EH (cell line): ENCODE data around the gene EVX2.

Experiments
- DNase-seq: peaks from one replicate; pipeline ENCODE4 v3.0.0-alpha.2; 2015; ENCODE audit warnings: low read depth

Gene EVX2

DNA sequence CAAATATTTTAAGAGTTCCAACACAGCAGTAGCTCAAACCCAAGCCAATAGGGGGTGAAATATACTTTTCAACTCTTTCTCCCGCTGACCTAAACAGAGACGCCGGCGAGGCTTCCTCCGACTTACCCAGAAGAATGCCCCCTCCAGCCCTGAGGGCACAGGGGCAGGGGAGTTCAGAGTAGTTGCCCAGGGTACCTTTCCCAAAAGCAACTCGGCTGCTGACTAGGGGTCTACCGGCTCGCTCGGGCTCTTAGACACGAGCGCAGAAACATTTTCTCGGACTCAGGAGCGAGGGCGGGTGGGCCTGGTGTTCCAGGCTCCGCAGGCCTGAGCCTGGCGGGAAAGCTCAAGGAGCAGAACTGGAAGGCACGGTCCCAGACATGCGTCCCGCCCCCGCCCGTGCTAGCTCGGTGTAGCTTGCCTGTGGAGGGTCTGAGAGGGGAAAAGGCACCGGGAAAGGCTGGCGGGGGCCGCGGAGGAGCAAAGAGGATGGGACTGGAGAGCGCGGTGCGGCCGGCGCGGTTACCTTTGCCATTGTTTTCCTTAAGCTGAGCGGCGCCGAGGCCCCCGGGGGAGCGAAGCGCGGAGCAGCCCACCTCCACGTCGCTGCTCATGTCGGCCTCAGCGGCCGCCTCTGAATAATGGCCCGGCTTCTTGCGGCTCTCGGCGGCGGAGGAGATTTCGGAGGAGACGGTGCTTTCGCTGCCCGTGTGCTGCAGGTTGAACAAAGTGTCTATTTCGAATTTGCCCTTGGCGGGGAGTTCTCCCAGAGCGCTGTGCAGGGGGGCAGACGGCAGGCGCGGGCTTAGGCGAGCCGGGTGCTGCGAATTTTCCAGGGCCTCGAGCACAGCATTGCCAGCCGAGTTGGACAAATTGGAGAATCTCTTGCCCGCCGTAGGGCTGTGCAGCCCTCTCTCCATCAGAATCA is 674 bp downstream of the EVX2 start:
- no peak for DNase-seq

GRCh38 chr2:176082525-176082823 is 1.3 kb downstream of the EVX2 start:
- DNase-seq, result no peak

DNA sequence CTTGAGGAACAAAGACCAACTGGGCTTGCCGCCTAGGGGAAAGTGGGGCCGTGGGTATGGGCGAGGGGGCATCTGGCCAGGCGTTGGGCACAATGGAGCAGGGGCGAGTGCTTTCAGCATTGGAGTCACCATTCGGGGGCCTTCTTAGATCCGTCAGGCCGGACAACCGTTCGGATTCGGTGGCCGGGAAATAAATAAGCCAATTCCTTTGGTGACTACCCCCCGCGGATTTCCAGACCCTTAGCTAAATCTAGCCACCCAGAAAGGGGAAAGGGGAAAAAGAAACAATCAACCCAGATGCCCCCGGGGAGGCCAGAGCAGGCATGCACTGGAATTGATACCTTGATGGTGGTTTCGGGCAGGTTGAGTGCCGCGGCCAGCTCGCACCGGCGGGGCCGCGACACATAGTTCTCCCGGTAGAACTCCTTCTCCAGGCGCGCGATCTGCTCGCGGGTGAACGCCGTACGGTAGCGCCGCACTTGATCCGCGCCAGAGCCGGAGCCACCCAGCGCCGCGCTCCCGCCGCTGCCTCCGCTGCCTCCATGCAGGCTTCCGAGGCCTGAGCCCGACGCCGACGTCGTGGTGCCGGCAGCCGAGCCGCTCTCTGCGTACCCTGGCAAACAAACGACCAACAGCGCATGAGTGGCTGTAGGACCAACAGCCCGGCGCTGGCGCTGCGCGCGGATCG is 1.8 kb downstream of the EVX2 start:
- no peak for DNase-seq

DNA sequence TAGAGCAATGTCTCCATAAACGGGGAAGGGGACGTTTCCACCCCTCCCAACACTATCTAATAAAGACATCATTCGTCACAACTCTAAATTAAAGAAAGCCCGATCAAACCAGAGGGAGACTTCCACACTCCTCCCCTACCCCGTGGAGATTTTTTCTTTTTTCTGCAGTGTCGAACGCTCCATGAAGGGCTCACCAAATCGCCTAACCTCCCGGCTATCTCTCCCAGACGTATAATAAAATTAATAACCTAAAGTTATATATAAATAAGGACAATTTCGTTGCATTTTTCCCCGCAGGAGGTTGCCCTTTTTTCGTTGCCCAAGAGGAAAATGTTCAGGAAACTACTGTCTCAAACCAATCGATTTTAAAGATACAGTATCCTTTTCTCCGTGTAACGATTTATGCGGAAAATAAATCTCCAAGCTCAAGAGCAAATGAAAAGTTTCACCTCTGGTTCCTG is 2.4 kb downstream of the EVX2 start:
- DNase-seq, result no peak

DNA sequence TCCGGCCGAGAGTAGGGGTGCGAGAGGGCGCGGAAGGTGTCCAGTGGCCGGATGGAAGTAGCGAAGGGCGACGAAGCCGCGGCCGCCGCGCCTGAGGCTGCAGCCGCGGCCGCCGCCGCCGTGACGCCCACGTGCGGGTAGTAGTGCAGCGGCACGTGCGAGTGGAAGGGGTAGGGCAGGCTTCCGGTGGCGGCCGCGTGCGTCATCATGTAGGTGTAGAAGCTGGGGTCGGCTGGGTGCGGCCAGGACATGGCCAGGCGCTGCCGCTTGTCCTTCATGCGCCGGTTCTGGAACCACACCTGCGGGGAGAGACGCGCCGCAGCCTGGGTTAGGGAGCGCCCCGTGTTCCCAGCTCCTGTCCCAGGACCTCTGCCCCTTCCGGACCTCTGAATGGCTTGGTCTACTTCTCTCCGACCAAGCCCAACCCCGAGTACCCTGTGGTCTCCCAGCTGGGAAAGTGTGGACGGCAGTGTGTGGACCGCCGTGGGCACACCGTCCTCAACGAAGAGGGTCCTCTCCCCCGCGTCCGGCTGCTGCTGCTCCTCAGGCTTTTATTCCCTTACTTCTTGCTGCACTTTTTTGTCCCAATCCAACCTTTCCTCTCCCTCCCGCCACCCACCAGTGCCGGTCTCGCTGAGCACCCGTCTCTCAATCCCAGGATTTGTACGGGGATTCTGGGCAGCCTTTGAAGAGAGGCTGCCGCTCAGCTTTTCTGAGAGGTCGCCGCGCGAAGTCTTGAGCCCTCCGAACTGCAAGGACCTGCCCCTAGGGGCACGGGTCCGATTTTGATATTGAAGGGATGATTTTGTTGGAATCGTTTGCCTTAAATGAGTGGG is 3.0 kb downstream of the EVX2 start:
- peak; percentile 21 for DNase-seq

DNA sequence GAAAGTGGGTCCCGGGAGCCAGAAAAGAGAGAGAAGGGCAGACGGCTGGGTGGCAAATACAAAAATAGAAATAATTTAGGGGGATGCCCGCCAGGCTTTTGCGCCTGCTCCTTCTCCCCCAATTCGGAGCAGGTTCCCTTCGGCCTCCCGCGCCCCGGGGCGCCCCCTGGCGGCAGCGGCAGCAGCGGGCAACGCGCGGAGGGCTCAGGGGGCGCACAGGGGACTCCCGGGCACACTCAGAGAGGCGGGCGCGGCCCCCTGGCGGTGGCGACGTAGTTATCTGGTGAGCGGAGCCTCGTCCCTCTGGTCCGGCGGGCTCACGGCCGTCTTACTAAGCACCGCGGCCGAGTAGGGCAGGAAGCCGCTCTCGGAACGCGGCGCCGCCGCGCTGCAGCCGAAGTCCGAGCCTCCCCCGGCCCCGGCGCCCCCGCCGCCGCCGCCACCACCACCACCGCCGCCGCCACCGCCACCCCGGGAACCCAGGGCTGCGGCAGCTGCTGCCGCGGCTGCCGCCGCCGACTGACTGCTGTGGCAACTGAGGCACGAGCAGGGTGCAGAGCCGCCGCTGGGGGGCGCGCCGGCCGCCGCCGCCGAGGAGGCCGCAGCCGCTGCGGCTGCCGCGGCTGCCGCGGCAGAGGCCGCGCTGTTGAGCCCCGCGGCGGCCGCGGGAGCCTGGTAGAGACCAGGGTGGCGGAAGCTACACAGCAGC is 3.8 kb downstream of the EVX2 start:
- DNase-seq, result peak; percentile 69

DNA sequence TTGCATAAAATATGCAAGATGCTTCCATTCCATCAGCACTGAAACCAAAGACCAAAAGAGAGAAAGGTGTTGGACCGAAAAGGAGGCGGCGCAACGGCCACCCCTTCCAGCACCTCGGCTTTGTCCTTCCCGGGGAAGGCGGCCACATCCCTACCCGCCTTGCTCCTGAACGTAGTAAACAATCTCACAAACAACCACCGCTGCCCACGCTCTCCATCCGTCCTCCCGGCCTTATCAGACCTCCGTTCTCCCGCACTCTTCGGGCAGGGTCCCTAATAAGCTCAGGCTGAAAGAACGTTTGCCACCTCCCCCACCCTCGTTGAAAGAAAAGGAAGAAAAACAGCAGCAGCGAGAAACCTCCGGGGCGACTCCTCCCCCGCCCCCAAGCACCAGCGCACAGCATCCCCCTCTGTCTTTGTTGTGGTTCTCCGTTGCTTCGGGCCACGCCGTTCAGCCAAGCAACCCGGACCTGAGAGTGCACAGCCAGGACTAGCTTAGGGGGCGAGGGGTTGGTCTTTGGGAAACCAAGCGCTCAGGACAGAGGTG is 4.4 kb downstream of the EVX2 start:
- DNase-seq, result no peak

DNA sequence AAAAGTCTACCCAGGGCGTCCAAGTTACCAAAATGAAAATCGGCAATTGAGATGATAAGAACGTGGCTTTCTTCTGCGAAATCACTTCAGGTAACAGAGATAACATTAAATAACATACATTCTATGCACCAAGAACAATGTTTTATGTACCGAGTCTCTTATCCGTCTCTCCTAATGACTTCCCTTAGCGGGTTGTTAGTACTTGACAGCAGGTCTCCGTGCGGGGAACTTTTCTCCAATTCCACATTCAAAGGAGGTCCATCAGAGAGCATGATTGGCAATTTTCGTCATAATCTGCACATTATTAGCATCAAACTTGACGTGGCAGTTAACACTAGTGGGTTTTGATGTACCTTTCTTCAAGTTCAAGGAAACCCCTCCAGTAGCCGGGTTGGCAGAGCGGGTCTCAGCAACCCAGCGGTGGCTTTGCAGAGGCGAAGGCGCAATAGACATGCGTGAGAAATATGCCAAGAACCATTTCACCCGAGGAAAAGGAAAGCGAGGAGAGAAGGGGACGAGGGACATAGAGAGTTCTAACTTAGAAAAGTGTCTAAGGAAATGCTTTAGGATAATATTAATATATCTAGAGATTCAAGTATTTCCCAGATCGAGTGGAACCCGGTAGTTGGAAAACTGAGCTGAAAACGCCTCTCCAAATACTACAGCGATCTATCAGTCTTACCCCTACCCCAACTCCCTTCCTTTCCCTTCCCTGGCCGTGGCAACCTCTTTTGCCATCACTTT is 5.0 kb downstream of the EVX2 start:
- no peak for DNase-seq

DNA sequence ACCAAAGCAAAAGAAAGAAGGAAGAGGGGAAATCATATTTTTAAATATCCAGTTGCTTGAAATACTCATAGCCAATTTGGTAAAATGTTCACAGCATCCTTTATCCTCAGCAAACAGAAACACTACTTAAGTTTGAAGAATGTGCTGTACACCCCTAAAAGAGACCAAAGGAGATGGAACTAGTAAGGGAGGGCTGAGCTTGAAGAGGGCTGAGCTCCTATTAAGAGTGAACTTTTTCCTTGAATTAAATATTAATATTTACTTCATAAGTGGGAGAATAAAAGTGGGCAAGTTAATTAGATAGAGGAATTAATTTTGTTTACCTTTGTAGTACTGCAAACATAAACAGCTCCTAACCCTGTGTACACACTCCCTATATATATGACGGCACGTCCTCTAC is 7.0 kb downstream of the EVX2 start:
- DNase-seq, result no peak

- DNase-seq, result no peak
Measured at GRCh38 chr2:176076063-176076462, 7.7 kb downstream of the EVX2 start.

DNA sequence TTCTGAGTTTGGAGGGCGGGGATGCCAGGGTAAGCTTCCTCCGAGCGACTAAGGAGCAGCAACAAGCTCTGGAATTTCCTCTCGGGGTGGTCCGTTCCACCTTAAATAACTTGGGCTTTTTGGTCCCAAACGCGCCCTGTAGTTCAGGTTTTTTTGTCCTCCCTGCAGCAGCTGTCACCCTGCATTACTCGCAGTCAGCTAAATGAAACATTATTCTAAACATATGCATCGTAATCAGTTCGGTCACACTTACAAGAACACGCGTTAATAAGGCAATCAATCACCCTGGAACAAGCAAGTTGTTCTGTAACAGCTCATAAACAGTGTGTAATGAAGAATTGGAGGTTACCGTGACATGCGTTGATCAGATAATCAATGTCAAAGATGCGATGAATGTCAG is 8.3 kb downstream of the EVX2 start:
- DNase-seq, result no peak

- DNase-seq, result no peak
Measured at GRCh38 chr2:176074919-176075425, 8.8 kb downstream of the EVX2 start.

- no peak for DNase-seq
Measured at GRCh38 chr2:176072951-176073904, 10.5 kb downstream of the EVX2 start.

- no peak for DNase-seq
Measured at GRCh38 chr2:176072292-176072669, 11.5 kb downstream of the EVX2 start.

DNA sequence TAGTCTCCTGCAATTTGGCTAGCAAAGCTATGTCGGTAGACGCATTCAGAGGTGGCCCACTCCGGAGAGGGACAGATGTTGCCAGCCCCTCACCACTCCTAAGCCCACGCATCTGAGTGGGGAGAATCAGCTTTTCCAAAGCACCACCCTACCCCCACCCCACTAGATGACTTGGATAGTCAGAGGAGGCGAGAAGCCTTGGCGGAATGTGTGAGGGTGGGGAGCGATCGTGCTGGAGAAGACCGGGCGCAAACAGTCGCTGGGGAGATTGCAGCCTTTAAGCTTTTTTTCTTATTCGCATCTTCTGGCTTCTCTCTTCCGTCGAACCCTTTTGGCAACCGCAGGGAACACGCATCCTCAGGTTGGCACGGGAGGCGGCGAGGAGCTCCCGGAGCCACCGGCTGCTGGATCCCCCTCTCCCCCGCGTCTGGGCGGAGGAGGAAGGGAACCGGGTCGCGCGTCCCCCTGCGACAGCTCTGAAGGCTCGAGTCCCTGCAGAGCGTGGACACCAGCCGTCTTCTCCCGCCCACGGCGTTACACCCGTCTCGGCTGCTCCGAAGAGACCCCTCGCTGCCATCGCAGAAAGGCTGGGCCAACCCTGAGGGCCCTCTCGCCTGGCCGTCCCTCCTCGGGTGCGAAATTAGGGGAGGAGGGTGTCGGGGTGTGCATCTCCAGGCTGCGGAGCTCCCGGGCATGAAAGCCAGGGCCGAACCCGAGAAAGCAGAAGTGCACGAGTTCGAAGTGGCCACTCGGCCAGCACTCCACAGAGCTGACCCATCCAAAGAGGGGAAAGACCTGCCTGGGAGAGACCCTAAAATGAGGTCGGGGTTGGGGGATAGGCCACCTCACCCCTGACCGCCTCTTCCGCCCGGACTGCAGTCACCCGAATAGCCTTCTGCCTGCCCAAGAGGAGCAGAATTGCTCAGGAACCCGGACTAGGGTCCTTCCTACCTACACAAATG is 12.2 kb downstream of the EVX2 start:
- no peak for DNase-seq

DNA sequence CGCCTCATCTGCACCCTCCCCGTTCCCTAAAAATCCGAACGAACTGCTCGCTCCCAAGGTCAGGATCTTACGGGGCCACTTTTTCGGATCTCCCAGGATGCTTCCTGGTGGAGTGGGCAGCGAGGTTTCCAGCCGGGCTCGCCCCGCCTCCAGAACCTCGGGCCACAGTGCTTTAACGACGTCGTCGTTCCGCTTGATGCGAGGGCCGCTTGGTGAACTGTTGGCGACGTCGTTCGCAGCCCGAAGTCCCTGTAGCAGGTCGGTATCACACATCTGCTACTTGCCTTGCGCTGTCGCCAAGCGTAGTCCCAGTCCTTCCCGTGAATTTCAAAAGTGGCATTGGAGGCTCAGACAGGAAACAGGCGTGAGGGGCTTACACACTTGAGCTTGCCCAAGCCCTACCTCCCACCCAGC is 15.3 kb downstream of the EVX2 start:
- DNase-seq, result no peak

DNA sequence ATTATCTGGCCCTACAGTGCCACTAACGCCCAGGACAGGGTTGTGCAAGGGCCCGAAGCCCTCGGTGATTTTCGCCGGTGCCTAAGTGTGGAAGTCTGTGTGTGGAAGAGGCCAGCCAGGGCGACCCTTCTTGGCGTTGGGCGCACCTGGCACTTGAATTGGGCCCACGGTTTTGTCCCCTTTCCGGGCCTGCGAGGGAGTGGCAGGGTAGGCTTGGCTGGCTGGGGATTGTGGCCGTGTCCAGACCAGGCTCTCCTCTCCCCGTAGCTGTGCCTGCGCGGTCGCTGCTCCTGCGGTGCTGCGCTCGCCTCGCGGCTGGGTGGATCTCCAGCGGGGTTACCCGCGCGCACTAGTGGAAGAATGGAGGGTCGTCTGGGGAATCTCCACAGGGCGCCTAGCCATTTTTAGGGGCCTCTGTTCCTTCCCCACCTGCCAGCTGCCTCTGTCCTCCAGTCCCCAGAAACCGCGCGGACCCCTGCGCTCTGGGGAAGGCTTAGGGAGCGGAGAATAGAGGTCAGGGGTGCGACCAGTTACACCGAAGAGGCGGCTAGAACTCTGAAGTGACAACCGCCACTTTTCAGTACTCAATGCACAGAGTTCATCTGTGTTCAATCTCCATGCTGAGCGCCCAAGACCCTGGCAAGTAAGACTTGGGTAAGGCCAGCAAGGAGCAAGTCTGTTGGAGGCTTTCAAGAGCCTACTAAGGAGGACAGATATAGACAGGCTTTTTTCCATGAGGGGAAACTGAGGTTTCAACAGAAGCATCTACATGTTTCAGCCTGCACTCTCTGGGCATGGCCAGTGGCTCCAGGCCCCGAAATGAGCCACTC is 16.0 kb downstream of the EVX2 start:
- DNase-seq, result no peak
